Epithelial cell of esophagus (primary cell): ENCODE data around the gene LPP.

Source experiments
- DNase-seq: peaks from one replicate; pipeline ENCODE4 v3.0.0; 2010; ENCODE audit warnings: low read depth
- H3K4me3 ChIP-seq: 2 replicates; pipeline ENCODE4 v1.5.1; 2011; ENCODE audit warnings: mild to moderate bottlenecking, low read length, control low read depth
- TF ChIP-seq, protein P1 (sequence below): IDR thresholded peaks from 2 replicates; pipeline ENCODE4 v1.5.1; 2011; ENCODE audit warnings: low read depth, mild to moderate bottlenecking, low read length, control low read depth, inconsistent platforms; ENCODE audit not compliant: insufficient read depth; ENCODE audit errors: missing control alignments

Gene LPP

DNA sequence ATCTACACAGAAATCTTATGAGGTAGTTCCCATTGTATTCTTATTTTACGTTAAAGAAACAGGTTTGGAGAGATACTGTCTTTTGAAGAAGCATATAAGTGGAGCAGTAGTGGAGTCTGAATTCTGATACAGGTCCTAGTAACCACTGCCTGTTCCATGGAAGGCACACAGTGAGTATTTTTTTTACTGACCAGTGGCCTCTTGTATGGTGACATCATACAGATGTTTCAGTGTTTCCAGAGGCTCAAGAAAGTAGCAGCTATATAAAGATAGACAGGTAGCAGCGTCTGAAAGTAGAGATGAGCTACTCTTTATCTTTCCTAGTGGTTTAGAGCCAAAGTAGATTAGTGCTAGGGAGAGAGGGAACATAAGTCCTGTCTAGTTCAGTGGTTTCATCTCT is 173.5 kb downstream of the LPP start:
- TF ChIP-seq, protein P1, sequence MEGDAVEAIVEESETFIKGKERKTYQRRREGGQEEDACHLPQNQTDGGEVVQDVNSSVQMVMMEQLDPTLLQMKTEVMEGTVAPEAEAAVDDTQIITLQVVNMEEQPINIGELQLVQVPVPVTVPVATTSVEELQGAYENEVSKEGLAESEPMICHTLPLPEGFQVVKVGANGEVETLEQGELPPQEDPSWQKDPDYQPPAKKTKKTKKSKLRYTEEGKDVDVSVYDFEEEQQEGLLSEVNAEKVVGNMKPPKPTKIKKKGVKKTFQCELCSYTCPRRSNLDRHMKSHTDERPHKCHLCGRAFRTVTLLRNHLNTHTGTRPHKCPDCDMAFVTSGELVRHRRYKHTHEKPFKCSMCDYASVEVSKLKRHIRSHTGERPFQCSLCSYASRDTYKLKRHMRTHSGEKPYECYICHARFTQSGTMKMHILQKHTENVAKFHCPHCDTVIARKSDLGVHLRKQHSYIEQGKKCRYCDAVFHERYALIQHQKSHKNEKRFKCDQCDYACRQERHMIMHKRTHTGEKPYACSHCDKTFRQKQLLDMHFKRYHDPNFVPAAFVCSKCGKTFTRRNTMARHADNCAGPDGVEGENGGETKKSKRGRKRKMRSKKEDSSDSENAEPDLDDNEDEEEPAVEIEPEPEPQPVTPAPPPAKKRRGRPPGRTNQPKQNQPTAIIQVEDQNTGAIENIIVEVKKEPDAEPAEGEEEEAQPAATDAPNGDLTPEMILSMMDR: no peak
- no peak overlapping the region for H3K4me3 ChIP-seq
- DNase-seq: no peak

DNA sequence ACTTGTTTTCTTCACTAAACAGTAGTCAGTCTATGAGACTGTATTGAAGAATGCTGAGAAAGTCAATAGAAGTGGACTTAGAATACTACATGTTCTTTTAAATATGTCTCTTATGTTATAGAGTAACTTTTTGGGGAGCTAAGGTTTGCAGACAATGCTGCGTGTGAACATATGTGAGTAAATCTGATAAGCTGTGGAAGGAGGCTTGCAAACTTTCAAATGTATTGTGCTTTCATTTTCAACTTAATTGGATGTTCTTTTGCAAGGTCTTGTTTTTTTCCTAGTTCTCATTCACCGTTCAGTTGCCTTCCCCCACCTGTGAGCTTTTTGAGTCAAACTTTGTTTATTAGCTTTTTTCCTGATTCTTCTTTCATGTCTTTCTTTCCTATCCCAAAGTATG is 176.2 kb downstream of the LPP start:
- no peak for DNase-seq
- no peak overlapping the region for H3K4me3 ChIP-seq
- TF ChIP-seq, protein P1: no peak

DNA sequence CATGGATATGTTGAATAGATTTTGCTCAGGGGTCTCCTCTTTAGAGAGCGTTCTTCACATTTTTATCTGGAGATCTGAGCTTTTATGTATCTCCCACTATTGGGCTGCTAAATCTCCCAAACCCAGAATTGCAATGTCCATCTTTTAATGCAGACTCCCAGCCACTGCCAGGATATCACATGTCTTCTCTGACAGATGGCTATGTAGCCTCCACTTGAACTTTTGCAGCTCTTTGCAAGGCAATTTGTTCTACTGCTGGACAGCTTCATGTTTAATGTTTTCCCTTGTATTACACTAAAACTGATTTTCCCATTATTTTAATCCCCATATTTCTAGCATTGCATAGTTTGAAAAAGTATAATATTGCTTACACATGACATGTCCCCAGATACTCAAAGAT is 177.2 kb downstream of the LPP start:
- no peak overlapping the region for H3K4me3 ChIP-seq
- DNase-seq: no peak
- TF ChIP-seq, protein P1: no peak

DNA sequence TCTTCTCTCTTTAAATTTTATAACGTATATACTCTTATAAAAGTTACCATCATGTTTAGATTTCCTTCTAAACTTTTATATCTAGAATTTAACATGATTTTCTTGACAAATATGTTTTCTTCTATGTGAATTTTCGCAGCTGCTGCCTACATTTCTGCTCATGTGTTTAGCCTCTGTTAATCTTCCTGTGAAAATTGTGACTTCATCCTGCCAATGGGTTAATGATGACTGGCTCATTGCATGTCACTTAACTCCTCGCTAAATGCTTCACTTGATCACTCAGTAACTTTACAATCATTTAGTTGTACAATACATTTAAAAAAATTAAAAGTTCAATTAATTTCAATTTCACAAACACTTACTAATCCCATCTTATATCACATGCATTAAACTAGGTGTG is 178.1 kb downstream of the LPP start:
- H3K4me3 ChIP-seq: no peak overlapping the region
- TF ChIP-seq, protein P1: no peak
- DNase-seq: no peak

DNA sequence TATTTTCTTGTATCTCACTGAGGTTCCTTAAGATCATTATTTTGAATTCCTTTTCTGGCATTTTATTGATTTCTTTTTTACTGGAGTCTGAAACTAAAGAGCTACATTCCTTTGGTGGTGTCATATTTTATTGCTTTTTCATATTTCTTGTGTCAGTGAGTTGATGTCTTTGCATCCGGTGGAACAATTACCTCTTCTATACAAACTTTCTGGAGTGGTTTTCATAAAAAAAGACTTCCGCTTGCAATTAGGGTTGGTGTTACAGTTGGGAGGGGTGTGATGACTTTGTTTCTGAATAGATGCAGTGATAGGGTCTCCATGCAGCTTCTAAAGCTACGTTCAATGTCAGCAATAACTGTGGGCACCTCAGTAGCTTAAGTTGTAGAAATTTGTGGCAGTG is 181.7 kb downstream of the LPP start:
- TF ChIP-seq, protein P1: no peak
- DNase-seq: no peak
- no peak overlapping the region for H3K4me3 ChIP-seq

DNA sequence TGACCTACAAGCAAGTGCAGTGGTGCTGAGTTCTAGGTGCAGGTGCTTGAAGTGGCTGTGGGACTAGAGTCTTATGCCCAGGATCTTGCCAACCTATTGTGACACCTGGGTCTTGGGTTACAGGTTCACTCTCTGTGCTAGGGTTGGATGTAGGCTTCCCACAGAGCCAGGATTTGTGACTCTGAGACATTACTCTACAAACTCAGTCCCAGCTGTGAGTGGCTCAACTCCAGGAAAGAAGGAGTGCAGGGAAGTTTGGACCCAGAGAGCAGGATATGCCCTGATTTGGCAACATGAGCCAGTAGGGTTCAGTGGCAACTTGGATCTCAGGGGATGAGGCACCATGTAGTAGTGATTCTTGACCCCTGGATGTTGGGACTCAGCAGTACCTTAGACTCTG is 182.2 kb downstream of the LPP start:
- TF ChIP-seq, protein P1: no peak
- DNase-seq: no peak
- H3K4me3 ChIP-seq: no peak overlapping the region

DNA sequence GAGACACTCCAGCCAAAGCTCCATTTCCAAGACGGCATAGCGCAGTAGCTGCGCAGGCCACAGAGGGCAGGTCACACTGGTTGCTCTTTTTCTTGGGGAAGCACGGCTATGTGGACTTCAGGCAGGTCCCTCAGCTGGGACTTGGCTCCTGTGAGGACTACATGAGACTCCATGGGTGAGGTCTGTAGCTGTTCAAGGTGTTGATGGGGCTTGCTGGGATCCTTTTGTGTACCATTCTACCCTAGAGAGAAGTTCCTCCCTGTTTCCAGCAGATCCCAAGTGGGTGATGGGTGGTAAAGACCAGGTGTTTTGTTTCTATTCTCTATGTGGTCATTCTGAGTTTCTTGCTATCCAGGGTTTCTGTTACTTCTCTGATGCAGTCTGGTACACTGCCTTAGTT is 183.3 kb downstream of the LPP start:
- TF ChIP-seq, protein P1: no peak
- no peak for DNase-seq
- H3K4me3 ChIP-seq: no peak overlapping the region
